ENCODE results near the gene DRAP1.

- no peak for TF ChIP-seq CTCF (IDR thresholded peaks at IDR 0.05)
- TF ChIP-seq ZFX (IDR thresholded peaks at IDR 0.05; ENCODE audit: borderline replicate concordance), result no peak
Measured at GRCh38 chr11:65960824-65961266, 41.6 kb downstream of the DRAP1 start.

Measured in 22Rv1 (cell line).